ENCODE data around the gene ACTN1. TPM values are rescaled to one million over a fixed set of nuclear protein-coding genes. Genes with fewer than 3 reads are reported as not detected.

ACTN1 gene
- total and polyA plus RNA-seq, 2 experiments from 2014 or later: 121 to 280 TPM

- TF ChIP-seq CTCF (conservative IDR thresholded peaks at IDR 0.05; ENCODE audit: low read depth in 2 of 2) (no peak), ZNF462 (CRISPR knock-in tag; IDR thresholded peaks at IDR 0.05) (no peak), POLR2AphosphoS5 (IDR thresholded peaks at IDR 0.05; ENCODE audit: low read depth) (no peak), ZNF114 (CRISPR knock-in tag; IDR thresholded peaks at IDR 0.05) (no peak), EZH2 (IDR thresholded peaks at IDR 0.05; ENCODE audit: low read depth, unreplicated experiment) (no peak), STAT1 (IDR thresholded peaks at IDR 0.05; ENCODE audit: unreplicated experiment) (no peak), JUNB (IDR thresholded peaks at IDR 0.05; ENCODE audit: unreplicated experiment) (no peak), CREB1 (CRISPR knock-in tag; IDR thresholded peaks at IDR 0.05; ENCODE audit: low read depth) (no peak), EZH2phosphoT487 (IDR thresholded peaks at IDR 0.05; ENCODE audit: unreplicated experiment) (no peak), NANOG (IDR thresholded peaks at IDR 0.05; ENCODE audit: borderline replicate concordance) (no peak), ZNF331 (CRISPR knock-in tag; IDR thresholded peaks at IDR 0.05; ENCODE audit: low read depth) (no peak), REST (IDR thresholded peaks at IDR 0.05; ENCODE audit: unreplicated experiment) (no peak), ETS1 (IDR thresholded peaks at IDR 0.05) (no peak)
- Histone ChIP-seq H3F3A (replicated peaks; ENCODE audit: low read depth) (no peaks in the 10 kb centered on the region), H3K9me2 (ENCODE audit: insufficient read depth) (no peaks in the 10 kb centered on the region; the same call in 1 of the 2 replicates), H3K4me3 (no peak overlapping the region), H3K36me3 (ENCODE audit: insufficient read depth) (peaks cover 17% of the 10 kb centered on the region), H3K79me2 (replicated peaks; ENCODE audit: insufficient read depth) (no peaks in the 10 kb centered on the region), H4K20me1 (replicated peaks; ENCODE audit: insufficient read depth) (peaks cover 6% of the 10 kb centered on the region), H3K27me3 (ENCODE audit: insufficient read depth) (no peaks in the 10 kb centered on the region), H3K4me2 (no peak overlapping the region), H3K4me1 (ENCODE audit: insufficient read depth) (no peaks in the 10 kb centered on the region), H3K27ac (ENCODE audit: low read depth) (no peak overlapping the region), H2AFZ (no peak overlapping the region)
- Mint-ChIP-seq H3K4me1 (peaks cover 2% of the 10 kb centered on the region; the same call in 1 of the 3 replicates), H3K27me3 (ENCODE audit: insufficient read depth, low read depth, poor library complexity) (peaks cover 19% of the 10 kb centered on the region), H3K4me3 (no peak overlapping the region), H3K9me3 (no peaks in the 10 kb centered on the region), H3K36me3 (ENCODE audit: low read depth) (peaks cover 79% of the 10 kb centered on the region), H3K27ac (no peak overlapping the region)
- ATAC-seq (no peak), DNase-seq (ENCODE audit: low spot score) (no peak)
Measured at GRCh38 chr14:68898248-68899032, 80.7 kb downstream of the ACTN1 start.
